Activated gamma-delta T cell treated with anti-CD3 and anti-CD28 coated beads, Interleukin-2, amount 50 U/mL, for 16 hours (primary cell): ENCODE measurements around the gene CYB561.

Source experiments
- DNase-seq: peaks from one replicate; pipeline ENCODE4 v3.0.0-alpha.2; 2020; ENCODE audit warnings: low read depth

The CYB561 gene

GRCh38 chr17:63448655-63449054, 2.5 kb upstream of the CYB561 start:
- DNase-seq = no peak

- DNase-seq = no peak
Measured at GRCh38 chr17:63447471-63448009, 1.4 kb upstream of the CYB561 start.

GRCh38 chr17:63446753-63447470, 806 bp upstream of the CYB561 start:
- no peak for DNase-seq

- DNase-seq = peak; percentile 58
Measured at GRCh38 chr17:63445571-63445953, 544 bp downstream of the CYB561 start.

GRCh38 chr17:63445065-63445464, 1.0 kb downstream of the CYB561 start:
- DNase-seq = no peak

- DNase-seq = no peak
Measured at GRCh38 chr17:63444457-63444856, 1.6 kb downstream of the CYB561 start.

- DNase-seq = no peak
Measured at GRCh38 chr17:63443053-63443452, 3.1 kb downstream of the CYB561 start.

- no peak for DNase-seq
Measured at GRCh38 chr17:63442549-63443035, 3.5 kb downstream of the CYB561 start.

GRCh38 chr17:63442074-63442473, 4.0 kb downstream of the CYB561 start:
- DNase-seq = no peak

GRCh38 chr17:63441654-63442053, 4.5 kb downstream of the CYB561 start:
- DNase-seq = no peak

- no peak for DNase-seq
Measured at GRCh38 chr17:63440770-63441335, 5.3 kb downstream of the CYB561 start.

- no peak for DNase-seq
Measured at GRCh38 chr17:63440127-63440769, 5.9 kb downstream of the CYB561 start.

GRCh38 chr17:63439687-63440086, 6.4 kb downstream of the CYB561 start:
- no peak for DNase-seq

- no peak for DNase-seq
Measured at GRCh38 chr17:63438092-63439051, 7.7 kb downstream of the CYB561 start.

GRCh38 chr17:63437287-63438091, 8.6 kb downstream of the CYB561 start:
- no peak for DNase-seq

- no peak for DNase-seq
Measured at GRCh38 chr17:63436523-63437110, 9.5 kb downstream of the CYB561 start.

GRCh38 chr17:63435681-63436522, 10.2 kb downstream of the CYB561 start:
- DNase-seq = no peak

- DNase-seq = peak; percentile 48
Measured at GRCh38 chr17:63434951-63435571, 11.0 kb downstream of the CYB561 start.
